HG03097 (cell line): Measurements from ENCODE around the gene SECISBP2.
A peak's percentile ranks its signal among the peaks of the same experiment; 100 is the strongest.
"Not testable (repeated sequence)": the region's sequence is repeated elsewhere in the genome, so short reads cannot be mapped to it uniquely, and the experiment has no call there.

Source experiments
- ATAC-seq: cut with Tn5 transposase; IDR thresholded peaks from one replicate; pipeline ENCODE4 v1.9.1; 2021; ENCODE audit not compliant: unreplicated experiment, low FRiP score

Gene SECISBP2

DNA sequence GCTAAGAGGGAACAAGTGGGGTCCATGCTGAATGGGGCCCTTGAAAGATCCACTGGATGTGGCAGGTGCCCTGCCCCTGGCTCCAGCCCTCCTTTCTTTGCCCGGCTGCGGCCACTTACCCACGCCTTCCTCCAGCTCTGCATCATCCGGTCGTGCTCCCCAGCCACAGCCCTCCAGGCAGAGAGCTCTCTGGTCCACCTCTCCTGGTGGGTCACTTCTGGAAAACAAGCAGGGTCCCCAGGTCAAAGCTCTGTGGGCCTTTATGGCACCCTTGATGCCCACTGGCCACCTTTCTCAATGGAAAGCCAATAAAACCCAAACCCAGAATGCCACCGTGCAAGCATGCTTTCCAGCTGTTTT lies 45.0 kb downstream of the SECISBP2 start:
- ATAC-seq = no peak

DNA sequence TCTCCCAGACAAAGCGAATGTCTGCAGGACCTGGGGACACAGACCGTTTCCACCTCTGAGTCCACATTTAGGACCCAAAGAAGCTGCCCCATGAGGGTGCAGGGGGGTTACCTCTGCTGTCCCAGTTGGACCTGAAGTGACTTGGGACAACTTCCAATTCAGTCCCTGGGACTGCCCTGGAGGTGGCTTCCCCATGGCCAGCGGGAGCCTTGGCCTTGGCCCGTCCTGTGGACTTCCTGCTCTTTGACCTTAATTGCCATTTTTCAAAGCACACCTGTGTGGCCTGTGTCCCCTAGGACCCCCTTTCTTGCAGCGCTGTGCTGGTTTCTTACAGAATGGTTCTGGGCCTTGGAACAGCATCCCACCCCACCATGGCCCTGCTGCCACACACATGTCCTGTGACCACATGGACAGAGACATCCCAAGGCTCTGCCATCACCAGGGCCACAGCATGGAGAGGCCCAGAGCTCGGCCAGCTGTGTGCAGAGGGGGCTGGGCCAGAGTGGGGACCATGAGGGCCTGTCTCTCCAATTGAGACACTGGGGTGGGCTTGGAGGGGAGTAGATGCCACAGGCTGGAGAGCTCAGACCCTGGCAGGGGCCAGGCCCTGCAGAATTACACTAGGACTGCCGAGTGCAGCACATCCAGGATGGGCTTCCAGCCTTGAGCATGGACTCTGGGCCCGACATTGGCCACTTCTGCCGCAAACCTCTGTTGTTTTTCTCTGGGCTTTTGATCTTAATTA lies 45.8 kb downstream of the SECISBP2 start:
- ATAC-seq = no peak

- no peak for ATAC-seq
These were observed 46.6 kb downstream of the SECISBP2 start for GRCh38 chr9:89364666-89365531.

DNA sequence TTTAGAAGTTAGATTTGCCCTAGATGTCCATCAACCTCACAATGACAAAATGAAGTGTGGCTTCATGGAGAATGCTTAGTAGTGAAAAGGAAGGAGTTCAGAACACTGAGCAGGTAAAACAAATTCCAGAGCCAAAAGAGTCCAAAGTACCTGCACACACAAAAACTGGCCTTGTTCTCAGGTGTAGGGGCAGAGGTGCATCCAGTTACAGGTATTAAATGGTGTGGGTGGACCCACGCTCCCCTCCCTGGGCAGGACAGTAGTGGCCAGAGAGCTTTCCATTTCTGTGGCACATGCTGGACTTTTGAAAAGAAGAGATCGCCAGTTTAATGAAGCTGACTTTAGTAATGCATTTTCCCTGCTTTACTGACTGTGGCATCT lies 47.2 kb downstream of the SECISBP2 start:
- ATAC-seq = no peak

DNA sequence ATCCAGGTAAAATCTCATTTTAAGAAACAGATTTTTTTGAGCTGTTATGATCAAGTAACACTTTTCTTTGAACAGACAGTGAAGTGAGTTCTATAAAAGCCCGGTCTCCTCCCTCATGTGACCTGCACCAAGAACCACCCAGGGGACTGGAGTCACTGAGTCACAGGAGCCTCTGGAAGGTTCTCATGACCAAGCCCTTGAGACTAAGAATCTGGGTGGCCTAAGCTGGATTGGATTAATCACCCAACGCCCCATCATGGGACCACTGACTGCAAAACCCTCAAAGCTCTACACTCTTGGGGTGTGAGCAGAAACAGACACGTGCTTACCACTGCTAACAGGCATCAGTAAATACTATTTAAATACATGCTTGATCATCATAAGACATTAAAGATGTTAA lies 48.4 kb downstream of the SECISBP2 start:
- no peak for ATAC-seq

- ATAC-seq = no peak
These were observed 49.0 kb downstream of the SECISBP2 start for GRCh38 chr9:89367281-89367680.

- ATAC-seq = no peak
These were observed 49.6 kb downstream of the SECISBP2 start for GRCh38 chr9:89367726-89368437.

GRCh38 chr9:89368550-89368949 lies 50.2 kb downstream of the SECISBP2 start:
- ATAC-seq = no peak

DNA sequence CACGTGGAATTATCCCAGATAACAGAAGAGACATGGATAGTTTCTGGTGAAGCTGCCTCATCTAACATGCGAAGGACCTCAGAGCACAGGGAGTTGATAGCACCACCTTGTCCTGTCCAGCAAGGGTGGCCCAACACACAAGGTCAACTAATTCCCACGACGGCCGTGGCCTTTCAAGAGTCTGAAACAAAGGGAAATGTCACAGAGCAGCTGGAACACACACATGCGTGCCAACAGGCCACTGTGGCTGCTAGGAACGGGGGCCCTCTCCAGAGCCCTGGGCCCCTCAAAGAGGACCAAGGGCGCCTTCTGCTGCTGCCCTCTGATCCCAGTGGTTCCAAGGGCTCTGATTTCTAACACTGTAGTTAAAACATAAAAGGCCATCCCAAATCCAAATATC lies 50.7 kb downstream of the SECISBP2 start:
- no peak for ATAC-seq

- ATAC-seq = no peak
These were observed 52.3 kb downstream of the SECISBP2 start for GRCh38 chr9:89370593-89370992.

DNA sequence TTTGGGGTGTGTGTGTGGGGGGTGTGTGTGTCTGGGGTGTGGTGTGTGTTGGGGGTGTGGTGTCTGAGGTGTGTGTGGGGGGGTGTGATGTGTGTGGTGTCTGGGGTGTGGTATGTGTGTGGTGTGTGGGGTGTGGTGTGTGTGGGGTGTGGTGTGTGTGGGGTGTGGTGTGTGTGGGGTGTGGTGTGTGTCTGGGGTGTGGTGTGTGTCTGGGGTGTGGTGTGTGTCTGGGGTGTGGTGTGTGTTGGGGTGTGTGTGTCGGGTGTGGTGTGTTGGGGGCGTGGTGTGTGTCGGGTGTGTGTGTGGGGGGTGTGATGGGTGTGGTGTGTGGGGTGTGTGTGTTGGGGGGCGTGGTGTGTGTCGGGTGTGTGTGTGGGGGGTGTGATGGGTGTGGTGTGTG lies 53.5 kb downstream of the SECISBP2 start:
- not testable (repeated sequence) for ATAC-seq

DNA sequence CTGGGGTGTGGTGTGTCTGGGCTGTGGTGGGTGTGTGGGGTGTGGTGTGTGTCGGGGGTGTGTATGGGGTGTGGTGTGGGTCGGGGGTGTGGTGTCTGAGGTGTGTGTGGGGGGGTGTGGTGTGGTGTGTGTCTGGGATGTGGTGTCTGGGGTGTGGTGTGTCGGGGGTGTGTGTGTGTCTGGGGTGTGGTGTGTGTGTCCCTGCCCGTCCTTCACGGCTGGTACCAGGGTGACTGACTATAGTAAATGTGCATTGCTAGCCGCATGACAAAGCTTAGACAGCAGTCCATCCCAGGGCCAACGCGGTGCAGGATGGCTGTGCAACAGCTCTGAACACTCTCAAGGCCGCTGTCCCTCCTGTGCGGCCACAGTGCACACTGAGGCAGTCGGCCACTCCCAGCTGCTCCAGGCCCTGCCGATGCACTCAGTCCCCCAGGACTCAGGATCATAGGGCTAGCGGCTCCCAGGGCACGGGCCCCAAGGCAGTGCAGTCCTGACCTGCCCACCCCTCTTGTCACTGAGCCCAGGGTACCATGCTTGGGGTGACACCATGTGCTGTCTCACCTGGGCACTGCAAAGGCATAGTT lies 54.0 kb downstream of the SECISBP2 start:
- no peak for ATAC-seq

GRCh38 chr9:89372979-89373378 lies 54.7 kb downstream of the SECISBP2 start:
- no peak for ATAC-seq

- no peak for ATAC-seq
These were observed 55.9 kb downstream of the SECISBP2 start for GRCh38 chr9:89374176-89374575.

GRCh38 chr9:89375191-89375760 lies 57.0 kb downstream of the SECISBP2 start:
- ATAC-seq = peak; percentile 42

- no peak for ATAC-seq
These were observed 58.0 kb downstream of the SECISBP2 start for GRCh38 chr9:89376286-89376685.

- no peak for ATAC-seq
These were observed 58.5 kb downstream of the SECISBP2 start for GRCh38 chr9:89376741-89377351.

DNA sequence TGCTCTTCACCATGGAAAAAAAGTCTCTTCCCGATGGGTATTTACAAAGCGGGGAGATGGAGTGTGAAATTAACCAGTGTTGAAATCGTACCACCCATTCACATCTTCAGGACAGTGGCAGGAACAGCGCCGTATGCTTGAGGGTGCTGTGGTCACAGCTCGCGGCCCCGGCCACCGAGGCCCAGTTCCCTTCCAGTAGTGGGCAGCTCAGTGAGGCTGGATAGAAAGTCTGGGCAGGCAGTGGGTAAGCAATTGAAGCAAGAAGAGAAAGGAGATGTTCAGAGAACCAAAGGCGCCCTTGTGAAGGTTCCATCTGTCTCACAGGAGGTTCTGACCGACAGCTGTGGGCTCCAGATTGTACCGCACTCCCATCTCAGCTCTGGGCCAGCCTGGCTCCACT lies 59.1 kb downstream of the SECISBP2 start:
- no peak for ATAC-seq

DNA sequence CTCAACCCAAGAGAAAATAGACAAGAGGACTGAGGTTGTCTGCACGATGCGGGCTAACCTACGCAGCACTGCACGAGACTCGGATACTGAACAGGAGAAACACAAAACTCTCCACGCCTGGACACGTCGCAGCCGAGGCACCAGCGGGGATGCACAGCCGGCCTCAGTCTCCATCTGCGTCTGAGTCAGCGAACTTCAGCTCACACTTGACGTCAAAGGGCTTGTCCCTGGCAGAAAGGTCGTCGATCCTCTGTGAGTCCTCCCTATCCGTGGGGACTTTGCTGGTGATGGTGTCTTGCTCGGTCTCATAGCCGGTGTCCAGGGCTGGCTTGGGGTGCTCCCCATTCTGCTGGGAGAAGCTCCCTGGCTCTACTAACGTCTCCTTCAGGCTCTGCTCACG lies 60.2 kb downstream of the SECISBP2 start:
- ATAC-seq = no peak

GRCh38 chr9:89379031-89379430 lies 60.7 kb downstream of the SECISBP2 start:
- no peak for ATAC-seq
